COLO668 (cell line): ENCODE data around the gene CCNB1IP1.
"Not testable (repeated sequence)": the region's sequence is repeated elsewhere in the genome, so short reads cannot be mapped to it uniquely, and the experiment has no call there.

ENCODE experiments used
- DNase-seq: peaks from one replicate; lab custom pipeline; 2025; ENCODE audit not compliant: unreplicated experiment; lab: John Stamatoyannopoulos, UW

Gene CCNB1IP1, protein sequence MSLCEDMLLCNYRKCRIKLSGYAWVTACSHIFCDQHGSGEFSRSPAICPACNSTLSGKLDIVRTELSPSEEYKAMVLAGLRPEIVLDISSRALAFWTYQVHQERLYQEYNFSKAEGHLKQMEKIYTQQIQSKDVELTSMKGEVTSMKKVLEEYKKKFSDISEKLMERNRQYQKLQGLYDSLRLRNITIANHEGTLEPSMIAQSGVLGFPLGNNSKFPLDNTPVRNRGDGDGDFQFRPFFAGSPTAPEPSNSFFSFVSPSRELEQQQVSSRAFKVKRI

DNA sequence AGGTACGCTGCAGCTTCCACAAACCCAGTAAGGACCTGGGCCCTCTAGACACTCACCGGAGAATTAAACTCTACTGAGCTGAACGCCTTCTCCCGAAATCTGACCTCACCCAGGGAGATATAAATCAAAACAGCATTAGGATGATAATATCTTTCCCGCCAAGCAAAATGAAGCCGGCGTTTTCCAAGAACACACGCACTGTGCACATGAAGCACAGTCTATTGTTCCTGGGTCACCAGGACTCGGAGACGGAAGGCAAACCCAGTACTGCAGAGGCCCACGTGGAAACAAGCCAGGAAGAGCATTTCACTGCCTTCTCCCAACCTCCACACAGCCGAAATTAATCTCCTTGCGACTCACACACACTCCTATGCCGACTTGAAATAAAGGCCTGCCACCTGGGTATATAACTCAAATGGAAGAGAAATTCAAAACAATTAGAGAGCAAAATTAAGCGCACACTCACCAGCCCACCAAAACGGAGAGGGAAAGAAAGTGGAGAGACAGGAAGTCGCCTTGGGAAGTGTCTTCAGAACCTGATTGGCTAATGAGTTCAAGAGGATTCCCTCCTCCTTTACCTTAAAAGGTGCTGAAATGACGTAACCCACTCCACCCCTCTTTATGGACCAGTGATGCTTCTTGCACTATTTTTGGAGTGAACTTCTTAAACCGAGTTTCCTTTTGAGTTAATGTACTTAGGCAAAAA is at the start of gene CCNB1IP1:
Gene CCNB1IP1 (minus strand): TSS at position 492 of the 706 bp plus-strand sequence. CDS start 16,756 bp downstream, outside the sequence.
- peak; percentile 69 for DNase-seq

DNA sequence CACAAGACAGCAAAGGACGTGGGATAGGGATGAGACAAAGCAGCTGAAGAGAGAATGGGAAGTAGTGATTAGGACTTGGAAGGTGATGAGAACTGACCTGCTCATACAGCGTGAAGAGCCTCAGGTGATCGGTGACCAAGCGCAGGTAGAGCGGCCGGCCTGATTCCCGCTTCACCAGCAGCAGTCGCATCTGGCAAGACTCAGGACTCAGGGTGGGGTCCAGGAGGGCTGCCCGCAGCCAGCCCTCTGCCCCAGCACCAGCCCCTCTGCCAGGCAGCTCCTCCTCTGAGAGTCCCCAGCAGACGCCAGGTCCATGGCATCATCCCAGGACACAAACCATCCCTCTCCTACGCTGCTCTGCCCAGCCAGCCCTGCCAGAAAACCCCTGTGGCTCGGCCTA is 49.4 kb upstream of the CCNB1IP1 start:
- no peak for DNase-seq

DNA sequence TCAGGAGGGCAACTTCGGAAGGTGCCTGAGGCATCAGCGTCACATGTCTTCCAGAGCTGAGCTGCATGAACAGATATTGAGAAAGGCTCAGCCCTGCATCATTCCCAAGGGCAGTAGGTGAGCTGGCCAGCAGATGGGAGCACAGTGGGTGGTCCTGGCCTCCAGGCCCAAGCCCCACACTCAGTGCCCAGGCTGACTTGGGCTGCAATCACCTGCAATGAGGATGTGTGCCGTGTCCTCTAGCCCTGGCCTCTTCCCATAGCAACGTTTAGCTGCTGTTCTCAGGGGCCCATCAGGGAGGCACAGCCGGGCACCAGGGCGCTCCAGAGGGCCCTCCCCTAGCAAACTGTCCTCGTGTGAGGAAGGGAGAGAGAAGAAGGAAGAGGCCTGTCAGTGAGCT is 48.3 kb upstream of the CCNB1IP1 start:
- DNase-seq = no peak

DNA sequence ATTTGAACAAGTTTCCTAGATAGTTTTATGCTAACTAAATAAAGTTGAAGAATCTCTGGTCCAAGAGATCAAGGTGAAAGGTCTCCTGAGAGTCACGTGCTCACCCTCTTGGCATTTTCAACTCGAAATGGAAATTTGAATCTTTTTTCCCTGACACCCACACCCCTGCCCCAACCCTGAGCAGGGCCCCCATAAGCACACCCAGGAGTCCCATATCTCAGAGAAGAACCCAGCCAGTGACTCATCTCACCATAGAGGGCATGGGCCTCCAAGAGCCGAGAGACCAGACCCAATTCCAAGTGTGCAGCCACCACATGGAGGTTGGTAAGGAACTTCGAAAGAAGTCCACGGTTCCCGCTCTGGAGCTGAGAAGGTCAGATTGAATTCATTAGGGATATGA is 47.6 kb upstream of the CCNB1IP1 start:
- no peak for DNase-seq

DNA sequence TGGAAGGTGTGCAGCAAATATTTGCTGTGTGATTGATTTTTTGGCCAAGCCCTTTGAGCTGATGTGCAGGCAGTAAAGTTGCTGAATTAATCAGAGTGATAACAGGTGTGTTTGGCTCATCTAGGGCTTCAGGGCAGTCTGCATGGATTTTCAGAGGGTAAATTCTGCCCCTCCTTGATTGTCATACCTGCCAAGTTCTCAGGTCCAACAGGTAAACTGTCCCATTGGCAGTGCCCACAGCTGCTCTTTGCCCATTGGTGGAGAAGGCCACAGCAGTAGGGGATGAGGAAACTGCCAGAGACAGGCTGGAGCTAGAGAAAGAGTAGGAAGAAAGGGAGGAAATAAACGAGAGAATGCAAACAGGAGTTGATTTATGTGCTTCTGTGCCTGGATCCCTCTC is 46.7 kb upstream of the CCNB1IP1 start:
- DNase-seq = no peak

DNA sequence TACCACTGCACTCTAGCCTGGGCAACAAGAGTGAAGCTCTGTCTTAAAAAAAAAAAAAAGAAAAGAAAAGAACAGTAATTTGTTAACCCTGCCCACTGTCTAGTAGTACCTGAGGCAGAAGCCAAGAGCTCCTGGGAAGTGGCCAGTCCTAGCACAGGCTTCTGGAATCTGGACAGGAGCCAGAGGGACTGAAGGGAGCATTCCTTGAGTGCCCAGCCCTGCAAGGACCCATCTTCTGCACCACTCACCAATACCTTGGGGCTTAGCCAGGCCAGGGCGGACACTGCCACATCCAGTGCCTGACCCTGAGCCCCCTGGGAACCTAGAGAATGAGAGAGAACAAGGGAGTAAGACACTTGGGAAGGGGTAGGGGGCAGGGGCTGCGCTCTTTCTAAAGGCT is 44.1 kb upstream of the CCNB1IP1 start:
- DNase-seq = no peak

DNA sequence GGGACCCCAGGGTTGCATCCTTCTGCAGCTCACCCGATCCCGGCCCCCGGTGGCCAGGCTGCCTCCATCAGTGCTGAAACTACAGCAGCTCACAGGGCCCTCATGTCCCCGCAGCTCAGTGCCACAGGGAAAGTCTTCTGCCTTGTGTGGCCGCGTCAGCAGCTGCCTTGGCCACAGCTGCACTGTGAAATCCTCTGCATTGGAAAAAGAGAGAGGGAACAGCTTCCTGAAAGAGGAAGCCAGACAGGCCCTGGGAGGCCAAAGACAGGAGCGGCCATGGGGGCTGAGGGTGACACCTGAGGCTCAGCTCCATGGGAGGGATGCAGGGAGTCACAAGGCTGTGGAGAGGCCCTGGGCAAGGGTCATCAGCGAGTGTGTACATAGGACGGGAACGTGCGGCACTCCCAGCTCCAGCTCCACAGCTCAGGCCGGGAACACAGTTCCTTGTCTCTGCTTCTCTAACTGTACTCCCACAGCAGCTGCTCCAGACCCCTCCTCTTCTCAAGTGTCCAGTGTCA is 43.1 kb upstream of the CCNB1IP1 start:
- DNase-seq = no peak

DNA sequence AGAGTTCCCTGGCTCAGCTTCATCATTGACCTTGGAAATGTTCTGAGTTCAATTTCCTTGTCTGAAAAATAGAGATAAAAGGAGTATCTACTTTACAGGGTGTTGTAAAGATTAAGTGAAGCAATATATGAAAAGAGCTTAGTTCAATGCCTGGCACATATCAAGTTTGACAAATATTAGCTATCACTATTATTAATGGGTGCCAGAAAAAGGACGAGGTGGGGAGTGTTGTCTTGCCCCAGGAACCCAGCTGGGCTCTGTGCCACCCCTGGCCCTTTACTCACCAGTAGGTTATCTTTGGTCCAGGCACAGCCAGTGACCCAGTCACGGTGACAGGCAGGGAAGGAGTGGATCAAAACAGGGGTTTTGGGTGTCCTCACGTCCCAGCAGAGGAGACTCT is 42.4 kb upstream of the CCNB1IP1 start:
- no peak for DNase-seq

DNA sequence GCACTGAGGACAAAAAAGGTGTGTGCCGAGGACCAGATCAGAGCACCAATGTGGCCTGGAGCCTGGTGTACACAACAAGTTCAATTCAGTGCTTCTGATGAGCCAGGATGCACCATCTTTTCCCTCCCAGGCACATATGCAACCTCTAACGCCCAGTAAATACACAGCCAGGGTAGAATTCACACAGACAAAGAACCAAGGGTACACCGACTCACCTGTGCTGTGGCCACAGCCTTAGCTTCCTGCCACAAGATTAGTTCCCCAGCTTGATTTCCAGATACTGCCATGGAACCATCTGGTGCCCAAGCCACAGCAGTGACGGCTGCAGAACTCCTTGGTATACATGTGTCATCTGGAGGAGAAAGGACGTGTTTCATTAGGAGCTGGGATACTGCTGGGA is 39.7 kb upstream of the CCNB1IP1 start:
- no peak for DNase-seq

DNA sequence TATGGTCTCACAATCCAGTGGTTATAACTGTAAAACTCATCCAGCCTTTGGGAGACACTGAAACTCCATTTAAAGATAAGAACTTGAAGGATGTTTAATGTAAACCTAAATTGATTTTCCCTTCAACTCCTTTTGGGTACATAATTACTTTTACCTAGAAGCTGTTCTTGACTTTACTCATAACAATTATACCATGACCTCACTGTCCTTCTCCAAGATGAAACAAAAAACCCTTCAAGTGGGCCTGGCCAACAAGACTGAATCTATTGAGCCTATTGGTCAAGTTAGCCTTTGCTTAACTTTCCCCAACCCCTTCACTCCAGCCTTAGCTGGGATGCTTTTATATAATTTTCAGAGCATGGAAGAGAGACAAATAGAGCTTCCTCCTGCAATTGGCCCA is 32.8 kb upstream of the CCNB1IP1 start:
- DNase-seq = no peak

DNA sequence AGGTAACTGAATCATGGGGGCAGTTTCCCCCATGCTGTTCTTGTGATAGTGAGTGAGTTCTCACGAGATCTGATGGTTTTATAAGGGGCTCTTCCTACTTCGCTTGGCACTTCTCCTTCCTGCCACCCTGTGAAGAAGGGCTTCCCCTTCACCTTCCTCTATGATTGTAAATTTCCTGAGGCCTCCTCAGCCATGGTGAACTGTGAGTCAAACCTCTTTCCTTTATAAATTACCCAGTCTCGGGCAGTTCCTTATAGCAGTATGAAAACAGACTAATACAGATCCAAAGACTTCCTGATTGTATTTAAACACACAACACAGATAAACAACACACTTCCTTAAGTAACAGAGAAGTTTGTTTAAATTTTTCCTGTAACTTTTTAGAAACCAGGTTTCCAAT is 25.4 kb upstream of the CCNB1IP1 start:
- not testable (repeated sequence) for DNase-seq

DNA sequence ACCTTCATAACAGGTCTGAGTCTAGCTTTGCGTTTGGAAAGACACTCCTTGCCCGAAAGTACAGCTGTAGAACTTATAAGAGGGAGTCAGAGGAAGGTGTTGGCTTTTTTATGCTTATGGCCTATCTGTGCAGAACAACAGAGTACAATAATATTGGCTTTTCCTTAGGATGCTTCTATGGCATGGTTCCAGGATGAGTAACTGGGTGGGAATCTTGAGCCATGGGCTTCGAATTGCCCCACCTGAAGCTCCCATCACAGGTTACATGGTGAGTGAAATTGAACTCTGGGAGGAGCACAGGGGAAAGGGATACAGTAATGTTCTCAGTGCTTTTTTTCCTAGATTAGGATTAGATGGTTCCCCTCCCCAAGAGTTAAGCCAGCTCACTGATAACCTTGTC is 23.3 kb upstream of the CCNB1IP1 start:
- no peak for DNase-seq

DNA sequence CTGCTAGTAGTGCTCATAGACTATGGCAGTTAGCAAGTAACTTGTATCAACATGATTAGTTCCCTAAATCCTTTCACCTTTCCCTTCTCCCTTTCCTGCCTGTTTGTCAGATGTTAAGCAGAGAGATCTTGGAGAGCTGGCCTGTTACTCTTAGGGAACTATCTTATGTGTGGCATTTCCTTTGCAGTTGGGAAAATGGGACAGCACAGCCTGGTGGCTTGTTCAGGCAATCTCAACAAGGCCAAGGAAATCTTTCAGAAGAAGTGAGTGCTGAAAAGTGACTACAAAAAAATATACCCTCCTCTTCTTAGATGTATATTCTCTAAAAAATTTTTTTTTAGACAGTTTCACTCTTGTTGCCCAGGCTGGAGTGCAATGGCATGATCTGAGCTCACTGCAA is 17.8 kb upstream of the CCNB1IP1 start:
- DNase-seq = no peak

DNA sequence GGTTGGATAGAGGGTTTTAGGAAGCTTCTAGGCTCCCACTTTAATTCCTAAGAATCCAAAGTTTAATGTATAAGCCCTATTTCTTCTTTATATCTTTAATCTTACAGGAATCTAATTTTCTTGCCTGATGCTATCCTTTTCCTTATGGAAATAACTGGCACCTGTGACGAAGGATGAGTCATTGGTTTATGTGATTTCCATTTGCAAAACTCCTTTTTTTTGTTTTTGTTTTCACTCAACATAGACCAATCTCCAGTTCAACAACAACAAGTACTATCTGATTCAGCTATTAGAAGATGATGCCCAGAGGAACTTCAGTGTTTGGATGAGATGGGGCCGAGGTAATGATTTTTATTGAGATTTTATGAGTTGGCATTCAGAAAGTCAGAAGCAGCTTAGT is 17.2 kb upstream of the CCNB1IP1 start:
- no peak for DNase-seq

DNA sequence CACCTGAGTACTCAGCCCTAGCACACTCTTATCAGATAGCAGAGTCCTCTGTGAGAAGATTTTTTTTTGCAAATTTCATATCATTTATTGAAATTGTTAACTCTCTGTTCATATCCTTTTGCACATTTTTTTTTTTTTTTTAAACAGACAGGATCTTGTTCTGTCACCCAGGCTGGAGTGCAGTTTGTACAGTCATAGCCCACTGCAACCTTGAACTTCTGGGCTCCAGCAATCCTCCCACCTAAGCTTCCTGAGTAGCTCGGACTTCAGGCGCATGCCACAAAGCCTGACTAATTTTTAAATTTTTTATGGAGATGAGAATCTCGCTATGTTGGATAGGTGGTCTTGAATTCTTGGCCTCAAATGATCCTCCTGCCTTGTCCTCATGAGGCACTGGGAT is 14.7 kb upstream of the CCNB1IP1 start:
- no peak for DNase-seq

DNA sequence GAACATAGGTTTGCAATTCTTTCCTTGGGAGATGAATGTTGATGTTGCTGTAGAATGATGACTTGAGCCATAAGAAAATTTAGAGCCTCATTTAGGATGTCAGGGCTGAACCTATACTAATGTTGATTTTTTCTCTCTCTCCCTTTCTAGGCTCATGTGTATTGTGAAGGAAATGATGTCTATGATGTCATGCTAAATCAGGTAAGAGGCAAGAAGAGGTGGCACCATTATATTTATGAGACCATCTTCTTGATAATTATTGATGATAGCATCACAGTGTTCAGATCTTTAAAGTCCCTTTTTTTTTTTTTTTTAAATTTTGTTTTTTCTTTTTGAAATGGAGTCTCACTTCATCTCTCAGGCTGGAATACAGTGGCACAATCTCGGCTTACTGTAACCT is 13.6 kb upstream of the CCNB1IP1 start:
- DNase-seq = no peak

DNA sequence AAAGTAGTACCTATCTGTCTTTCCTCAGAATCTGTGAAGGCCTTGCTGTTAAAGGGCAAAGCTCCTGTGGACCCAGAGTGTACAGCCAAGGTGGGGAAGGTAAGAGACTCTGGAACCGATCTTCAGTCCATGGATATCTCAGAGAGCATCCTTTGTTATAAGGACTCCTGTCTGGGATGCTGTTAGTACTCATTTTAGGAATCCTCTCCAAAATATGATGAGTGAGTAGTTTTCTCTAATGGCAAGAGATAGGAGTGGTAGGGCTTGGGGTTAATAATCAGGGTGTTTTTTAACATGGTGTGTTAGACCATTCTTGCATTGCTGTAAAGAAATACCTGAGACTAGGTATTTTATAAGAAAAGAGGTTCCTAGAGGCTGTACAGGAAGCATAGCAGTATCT is 12.3 kb upstream of the CCNB1IP1 start:
- no peak for DNase-seq

DNA sequence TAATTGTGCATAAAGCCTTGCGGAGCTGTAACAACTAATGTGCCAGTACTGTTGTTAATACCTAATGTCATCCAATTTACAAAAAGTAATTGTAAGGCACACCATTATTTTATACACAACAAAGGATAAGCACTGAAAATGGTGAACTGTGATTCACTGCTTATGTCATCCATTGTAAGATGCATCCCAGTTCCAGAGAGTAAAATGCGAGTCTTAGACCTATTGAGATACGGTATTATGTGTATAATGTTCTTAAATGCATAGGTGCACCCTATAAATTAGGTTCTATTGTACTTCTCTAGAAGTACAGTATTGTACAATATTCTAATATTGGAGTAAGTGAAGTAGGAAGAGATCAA is 10.8 kb upstream of the CCNB1IP1 start:
- DNase-seq = no peak

DNA sequence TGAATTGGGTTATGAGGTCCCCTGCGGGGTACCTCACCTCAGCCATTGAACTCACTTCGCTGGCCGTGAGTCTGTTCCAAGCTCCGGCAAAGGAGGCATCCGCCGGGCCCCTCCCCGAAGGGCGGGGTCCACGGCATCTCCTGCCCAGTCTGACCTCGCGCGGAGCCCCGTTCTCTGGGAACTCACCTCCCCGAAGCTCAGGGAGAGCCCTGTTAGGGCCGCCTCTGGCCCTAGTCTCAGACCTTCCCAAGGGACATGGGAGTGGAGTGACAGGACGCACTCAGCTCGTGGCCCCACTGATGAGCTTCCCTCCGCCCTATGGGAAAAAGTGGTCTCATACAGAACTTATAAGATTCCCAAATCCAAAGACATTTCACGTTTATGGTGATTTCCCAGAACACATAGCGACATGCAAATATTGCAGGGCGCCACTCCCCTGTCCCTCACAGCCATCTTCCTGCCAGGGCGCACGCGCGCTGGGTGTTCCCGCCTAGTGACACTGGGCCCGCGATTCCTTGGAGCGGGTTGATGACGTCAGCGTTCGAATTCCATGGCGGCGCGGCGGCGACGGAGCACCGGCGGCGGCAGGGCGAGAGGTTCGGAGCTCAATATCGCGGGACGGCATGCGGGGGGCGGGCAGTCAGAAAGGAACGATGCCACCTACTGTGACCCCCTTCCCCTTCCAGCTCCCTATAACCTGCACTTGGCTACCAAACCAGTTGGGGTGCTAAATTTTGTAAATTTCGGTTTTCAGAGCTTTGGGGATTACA is 10.2 kb upstream of the CCNB1IP1 start, which contains the start of gene PARP2:
Gene PARP2 (plus strand): TSS at position 544 of the 770 bp plus-strand sequence. CDS start 7 bp downstream, at position 551.
- peak; percentile 100 for DNase-seq

DNA sequence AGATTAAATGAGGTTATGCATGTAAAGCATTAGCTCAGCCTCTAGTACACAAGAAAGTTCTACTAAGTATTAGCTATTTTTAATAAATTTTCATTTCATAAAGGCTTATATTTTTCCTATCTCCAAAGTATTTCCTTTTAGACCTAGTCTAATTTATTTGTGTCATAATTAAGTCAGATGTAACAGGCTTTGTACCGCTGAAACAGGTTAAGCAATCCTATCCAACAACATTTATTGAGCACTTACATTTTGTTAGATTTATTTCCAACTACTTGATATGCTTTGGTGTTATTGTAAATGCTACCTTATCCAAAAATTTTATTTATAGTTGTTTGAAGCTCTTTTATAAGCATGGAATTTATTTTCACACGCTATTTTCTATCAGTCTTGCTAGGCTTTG is 8.6 kb upstream of the CCNB1IP1 start:
- DNase-seq = no peak

DNA sequence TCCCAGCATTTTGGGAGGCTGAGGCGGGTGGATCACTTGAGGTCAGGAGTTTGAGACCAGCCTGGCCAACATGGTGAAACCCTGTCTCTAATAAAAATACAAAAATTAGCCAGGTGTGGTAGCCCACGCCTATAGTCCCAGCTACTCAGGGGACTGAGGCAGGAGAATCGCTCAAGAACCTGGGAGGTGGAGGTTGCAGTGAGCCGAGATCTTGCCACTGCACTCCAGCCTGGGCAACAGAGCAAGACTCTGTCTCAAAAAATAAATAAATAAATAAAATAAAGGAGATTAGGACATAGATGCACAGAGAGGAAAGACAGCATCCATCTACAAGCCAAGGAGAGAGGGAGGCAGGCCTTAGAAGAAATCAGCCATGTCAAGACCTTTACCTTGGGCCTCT is 8.0 kb upstream of the CCNB1IP1 start:
- DNase-seq = not testable (repeated sequence)

DNA sequence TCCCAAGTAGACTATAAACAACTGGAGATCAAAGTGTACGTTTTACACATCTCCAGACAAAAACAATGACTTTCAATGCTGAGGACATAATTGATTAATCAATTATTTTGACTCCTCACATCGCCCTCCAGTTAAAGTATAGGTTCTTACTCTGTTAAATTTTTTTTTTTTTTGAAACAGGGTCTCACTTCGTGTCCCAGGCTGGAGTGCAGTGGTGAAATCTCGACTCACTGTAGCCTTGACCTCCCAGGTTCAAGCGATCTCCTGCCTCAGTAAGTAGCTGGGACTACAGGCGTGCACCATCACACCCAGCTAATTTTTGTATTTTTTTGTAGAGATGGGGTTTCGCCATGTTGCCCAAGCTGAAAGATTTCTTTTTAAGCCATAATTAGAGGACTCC is 938 bp upstream of the CCNB1IP1 start:
- no peak for DNase-seq
